CD4-positive, alpha-beta T cell treated with Interleukin-10 for 1 hour (primary cell): ENCODE results near the gene SPATA13.
"Not testable (repeated sequence)": the region's sequence is repeated elsewhere in the genome, so short reads cannot be mapped to it uniquely, and the experiment has no call there.

Experiments
- DNase-seq: peaks from one replicate; pipeline ENCODE4 v3.0.0-alpha.2; 2020

SPATA13 gene

GRCh38 chr13:24284889-24285565 is 124.5 kb downstream of the SPATA13 start:
- no peak for DNase-seq

- DNase-seq, result no peak
These were observed 126.1 kb downstream of the SPATA13 start for GRCh38 chr13:24286624-24287023.

GRCh38 chr13:24287748-24288287 is 127.3 kb downstream of the SPATA13 start:
- no peak for DNase-seq

GRCh38 chr13:24288870-24289269 is 128.3 kb downstream of the SPATA13 start:
- DNase-seq, result no peak

GRCh38 chr13:24290280-24290932 is 129.9 kb downstream of the SPATA13 start:
- DNase-seq, result no peak

GRCh38 chr13:24292481-24292880 is 132.0 kb downstream of the SPATA13 start:
- no peak for DNase-seq

GRCh38 chr13:24293746-24294145 is 133.2 kb downstream of the SPATA13 start:
- no peak for DNase-seq

- DNase-seq, result no peak
These were observed 139.1 kb downstream of the SPATA13 start for GRCh38 chr13:24299488-24300114.

GRCh38 chr13:24301434-24301833 is 140.9 kb downstream of the SPATA13 start:
- DNase-seq, result no peak

- no peak for DNase-seq
These were observed 141.4 kb downstream of the SPATA13 start for GRCh38 chr13:24301911-24302310.

GRCh38 chr13:24304620-24305019 is 144.1 kb downstream of the SPATA13 start:
- DNase-seq, result no peak

- no peak for DNase-seq
These were observed 146.1 kb downstream of the SPATA13 start for GRCh38 chr13:24306632-24307031.

GRCh38 chr13:24307211-24308067 is 146.9 kb downstream of the SPATA13 start:
- no peak for DNase-seq

GRCh38 chr13:24308068-24308445 is 147.5 kb downstream of the SPATA13 start:
- DNase-seq, result no peak

GRCh38 chr13:24308488-24309020 is 148.0 kb downstream of the SPATA13 start:
- no peak for DNase-seq

GRCh38 chr13:24309300-24309699 is 148.8 kb downstream of the SPATA13 start, which contains the start of gene C1QTNF9:
C1QTNF9 (plus strand) TSS chr13:24309580; CDS start chr13:24316004, 6,424 bp downstream.
- not testable (repeated sequence) for DNase-seq

GRCh38 chr13:24313439-24313838 is 152.9 kb downstream of the SPATA13 start:
- no peak for DNase-seq

GRCh38 chr13:24317835-24318234 is 157.3 kb downstream of the SPATA13 start:
- not testable (repeated sequence) for DNase-seq

- DNase-seq, result not testable (repeated sequence)
These were observed 158.4 kb downstream of the SPATA13 start for GRCh38 chr13:24318878-24319277.

- DNase-seq, result not testable (repeated sequence)
These were observed 159.1 kb downstream of the SPATA13 start for GRCh38 chr13:24319641-24320040.

GRCh38 chr13:24321416-24321815 is 160.9 kb downstream of the SPATA13 start:
- not testable (repeated sequence) for DNase-seq

GRCh38 chr13:24322470-24322869 is 161.9 kb downstream of the SPATA13 start:
- DNase-seq, result not testable (repeated sequence)
